ENCODE data around the gene ACTR1A. TPM values are rescaled to one million over a fixed set of nuclear protein-coding genes. Genes with fewer than 3 reads are reported as not detected.

ACTR1A gene
- 47.3 TPM for polyA plus RNA-seq (2013, experiment 1 of 2)
- polyA plus RNA-seq (2013, experiment 2 of 2): 49.0 TPM

DNA sequence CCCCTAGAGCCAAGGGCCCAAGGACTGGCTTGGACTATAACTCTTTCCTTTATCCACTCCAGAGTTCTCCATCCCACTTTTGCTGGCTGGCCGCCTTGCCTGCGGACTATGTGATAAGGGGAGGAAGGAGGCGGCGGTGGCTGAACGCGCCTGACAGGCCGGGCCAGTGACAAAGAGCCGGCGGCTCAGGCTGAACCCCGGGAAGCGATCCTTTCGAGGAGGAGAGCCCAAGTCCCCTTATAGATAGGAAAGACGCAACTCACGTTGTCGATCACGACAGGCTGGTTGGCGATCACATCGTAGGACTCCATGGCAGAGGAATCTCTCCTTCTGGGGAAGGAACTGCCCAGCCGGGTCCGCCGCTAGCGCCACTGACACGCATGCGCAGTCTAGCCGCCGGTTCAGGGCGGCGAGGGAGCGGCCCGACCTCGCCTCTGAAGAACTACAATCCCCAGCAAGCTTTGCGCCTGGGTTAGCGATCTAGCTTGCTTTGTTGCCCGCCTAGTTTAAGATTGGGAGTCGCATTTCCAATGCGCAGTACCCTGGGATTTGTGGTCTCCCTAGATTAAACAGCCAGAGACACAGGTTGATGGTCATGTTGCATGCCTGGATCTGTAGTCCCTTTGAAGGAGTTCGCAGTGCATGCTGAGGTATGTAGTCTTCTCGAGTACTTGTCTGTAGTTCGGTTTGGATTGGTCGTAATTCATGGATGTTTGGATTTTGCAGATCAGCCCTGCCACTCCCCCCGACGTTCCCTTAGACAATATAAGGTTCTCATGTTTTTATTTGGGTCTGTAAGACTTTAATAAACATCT is at the start of gene ACTR1A:
Gene ACTR1A, minus strand, starts transcription at position 376 of the 815 bp plus-strand sequence. Its CDS starts 65 bp downstream, at position 311.
- Histone ChIP-seq H3K36me3 (ENCODE audit: control insufficient read depth, insufficient read depth, low read length) (no peaks in the 10 kb centered on the region), H2BK5ac (ENCODE audit: low read length) (peak within 1 kb of the TSS; percentile 48), H3K9ac (ENCODE audit: low read length) (peak within 1 kb of the TSS; percentile 93), H4K5ac (ENCODE audit: low read length) (no peak within 1 kb of the TSS), H2AK5ac (ENCODE audit: low read length) (no peak within 1 kb of the TSS), H3K23ac (ENCODE audit: low read length) (no peak within 1 kb of the TSS), H4K8ac (ENCODE audit: low read depth, low read length) (no peak within 1 kb of the TSS), H3K4me2 (ENCODE audit: low read length) (peak within 1 kb of the TSS; percentile 43), H3K79me1 (ENCODE audit: low read length) (peaks cover 20% of the 10 kb centered on the region), H2BK15ac (replicated peaks; ENCODE audit: low read depth) (no peak within 1 kb of the TSS), H3K27me3 (ENCODE audit: insufficient read depth, low read length, poor library complexity) (no peaks in the 10 kb centered on the region), H2BK120ac (ENCODE audit: low read depth, low read length) (no peak within 1 kb of the TSS), H3K27ac (ENCODE audit: low read depth, low read length) (no peak within 1 kb of the TSS), H3K4ac (ENCODE audit: low read depth, low read length) (no peak within 1 kb of the TSS), H3K18ac (ENCODE audit: low read length) (no peak within 1 kb of the TSS), H3K4me1 (ENCODE audit: control insufficient read depth, low read depth, low read length) (peaks cover 4% of the 10 kb centered on the region), H3K4me3 (ENCODE audit: low read length) (peak within 1 kb of the TSS; percentile 83), H3K56ac (ENCODE audit: low read length) (peak within 1 kb of the TSS; percentile 95), H3K79me2 (ENCODE audit: control insufficient read depth, insufficient read depth, low read length) (peaks cover 36% of the 10 kb centered on the region)
- peak; percentile 100 for DNase-seq
- WGBS (ENCODE audit: extremely low coverage, insufficient coverage, low lambda C conversion rate): no CpG with 5 or more reads among the region's 42 CpGs

DNA sequence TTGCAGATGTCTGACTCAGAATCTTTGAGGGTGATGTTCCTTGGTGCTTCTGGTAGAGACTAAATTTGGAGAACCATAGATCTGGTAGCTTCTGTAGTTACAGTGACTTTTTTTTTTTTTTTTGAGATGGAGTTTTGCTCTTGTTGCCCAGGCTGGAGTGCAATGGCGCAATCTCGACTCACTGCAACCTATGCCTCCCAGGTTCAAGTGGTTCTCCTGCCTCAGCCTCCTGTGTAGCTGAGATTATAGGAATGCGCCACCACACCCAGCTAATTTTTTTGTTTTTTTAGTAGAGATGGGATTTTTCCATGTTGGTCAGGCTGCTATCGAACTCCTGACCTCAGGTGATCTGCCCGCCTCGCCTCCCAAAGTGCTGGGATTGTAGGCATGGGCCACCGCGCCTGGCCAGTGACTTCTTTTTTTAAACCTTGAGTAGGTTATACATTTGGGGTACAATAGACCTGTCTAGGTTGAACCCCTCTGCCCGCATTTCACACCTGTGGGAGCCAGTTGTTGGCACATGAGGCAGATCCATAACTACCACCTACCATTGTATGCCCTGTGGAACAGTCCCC is 48.2 kb upstream of the ACTR1A start:
- no peaks in the 10 kb centered on the region for H3K79me2 ChIP-seq (ENCODE audit: control insufficient read depth, insufficient read depth, low read length)
- no peak overlapping the region for H2BK120ac ChIP-seq (ENCODE audit: low read depth, low read length)
- H3K9ac ChIP-seq (ENCODE audit: low read length): no peak overlapping the region
- DNase-seq: no peak
- H3K27ac ChIP-seq (ENCODE audit: low read depth, low read length): no peak overlapping the region
- H3K36me3 ChIP-seq (ENCODE audit: control insufficient read depth, insufficient read depth, low read length): no peaks in the 10 kb centered on the region
- no peak overlapping the region for H3K23ac ChIP-seq (ENCODE audit: low read length)
- no CpG with 5 or more reads among the region's 9 CpGs for WGBS (ENCODE audit: extremely low coverage, insufficient coverage, low lambda C conversion rate)
- no peaks in the 10 kb centered on the region for H3K79me1 ChIP-seq (ENCODE audit: low read length)
- no peak overlapping the region for H4K5ac ChIP-seq (ENCODE audit: low read length)
- H4K8ac ChIP-seq (ENCODE audit: low read depth, low read length): no peak overlapping the region
- no peak overlapping the region for H2AK5ac ChIP-seq (ENCODE audit: low read length)
- no peak overlapping the region for H3K4me3 ChIP-seq (ENCODE audit: low read length)
- no peak overlapping the region for H3K4ac ChIP-seq (ENCODE audit: low read depth, low read length)
- no peak overlapping the region for H3K4me2 ChIP-seq (ENCODE audit: low read length)
- H2BK5ac ChIP-seq (ENCODE audit: low read length): no peak overlapping the region
- H3K27me3 ChIP-seq (ENCODE audit: insufficient read depth, low read length, poor library complexity): no peaks in the 10 kb centered on the region
- H3K4me1 ChIP-seq (ENCODE audit: control insufficient read depth, low read depth, low read length): no peaks in the 10 kb centered on the region
- no peak overlapping the region for H2BK15ac ChIP-seq (replicated peaks; ENCODE audit: low read depth)
- H3K56ac ChIP-seq (ENCODE audit: low read length): no peak overlapping the region
- H3K18ac ChIP-seq (ENCODE audit: low read length): no peak overlapping the region

DNA sequence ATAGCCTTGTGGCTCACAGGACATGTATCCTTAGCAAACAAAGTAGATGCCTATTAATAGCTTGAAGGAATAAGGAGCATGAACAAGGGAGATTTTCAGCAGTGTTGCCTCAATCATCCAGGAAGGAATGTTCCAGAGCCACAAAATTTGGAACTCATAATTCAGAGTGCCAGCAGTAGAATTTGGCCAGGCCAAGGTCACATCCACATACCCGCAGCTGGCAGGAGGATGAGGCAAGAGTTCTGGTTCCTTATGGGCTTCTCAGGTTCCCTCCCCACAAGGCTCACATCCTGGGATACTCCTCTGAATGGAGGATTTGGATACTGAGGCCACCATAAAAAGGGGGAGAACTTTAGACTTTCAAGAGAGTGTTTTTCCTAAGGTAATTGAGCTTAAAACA is 47.0 kb upstream of the ACTR1A start:
- H2BK120ac ChIP-seq (ENCODE audit: low read depth, low read length): no peak overlapping the region
- H3K27me3 ChIP-seq (ENCODE audit: insufficient read depth, low read length, poor library complexity): no peaks in the 10 kb centered on the region
- no peak overlapping the region for H2BK15ac ChIP-seq (replicated peaks; ENCODE audit: low read depth)
- H3K18ac ChIP-seq (ENCODE audit: low read length): no peak overlapping the region
- no peaks in the 10 kb centered on the region for H3K79me2 ChIP-seq (ENCODE audit: control insufficient read depth, insufficient read depth, low read length)
- no peak overlapping the region for H2BK5ac ChIP-seq (ENCODE audit: low read length)
- no peak overlapping the region for H3K9ac ChIP-seq (ENCODE audit: low read length)
- no peaks in the 10 kb centered on the region for H3K4me1 ChIP-seq (ENCODE audit: control insufficient read depth, low read depth, low read length)
- H3K4me2 ChIP-seq (ENCODE audit: low read length): no peak overlapping the region
- H4K5ac ChIP-seq (ENCODE audit: low read length): no peak overlapping the region
- no peak overlapping the region for H4K8ac ChIP-seq (ENCODE audit: low read depth, low read length)
- no peak overlapping the region for H3K27ac ChIP-seq (ENCODE audit: low read depth, low read length)
- H3K23ac ChIP-seq (ENCODE audit: low read length): no peak overlapping the region
- DNase-seq: no peak
- no peak overlapping the region for H3K56ac ChIP-seq (ENCODE audit: low read length)
- no peaks in the 10 kb centered on the region for H3K36me3 ChIP-seq (ENCODE audit: control insufficient read depth, insufficient read depth, low read length)
- no peak overlapping the region for H3K4me3 ChIP-seq (ENCODE audit: low read length)
- no peaks in the 10 kb centered on the region for H3K79me1 ChIP-seq (ENCODE audit: low read length)
- H2AK5ac ChIP-seq (ENCODE audit: low read length): no peak overlapping the region
- WGBS (ENCODE audit: extremely low coverage, insufficient coverage, low lambda C conversion rate): no CpG with 5 or more reads among the region's 1 CpG
- H3K4ac ChIP-seq (ENCODE audit: low read depth, low read length): no peak overlapping the region

GRCh38 chr10:102546606-102547320 is 44.3 kb upstream of the ACTR1A start:
- no peaks in the 10 kb centered on the region for H3K79me1 ChIP-seq (ENCODE audit: low read length)

DNA sequence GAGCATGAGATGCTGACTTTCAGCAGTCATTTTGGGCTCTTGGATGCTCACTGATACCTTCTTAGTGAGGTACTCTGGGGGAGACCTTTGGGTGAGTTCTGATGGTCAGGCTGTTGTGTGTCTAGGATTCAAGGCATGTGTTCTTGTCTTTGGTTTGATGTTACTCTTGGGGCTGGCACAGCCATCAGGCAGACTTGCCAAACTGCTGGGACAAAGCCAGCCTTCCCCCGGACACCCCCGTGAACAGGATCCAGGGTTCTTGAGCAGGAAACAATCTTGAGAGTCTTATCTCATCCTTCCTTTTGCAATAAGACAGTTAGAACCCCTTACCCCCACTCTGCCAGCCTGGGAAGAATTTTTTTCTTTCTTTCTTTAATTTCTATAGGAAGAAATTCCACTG is 43.5 kb upstream of the ACTR1A start:
- H3K9ac ChIP-seq (ENCODE audit: low read length): no peak overlapping the region
- no peak overlapping the region for H2BK15ac ChIP-seq (replicated peaks; ENCODE audit: low read depth)
- no peak overlapping the region for H2BK120ac ChIP-seq (ENCODE audit: low read depth, low read length)
- no peak overlapping the region for H4K5ac ChIP-seq (ENCODE audit: low read length)
- H3K23ac ChIP-seq (ENCODE audit: low read length): no peak overlapping the region
- no peaks in the 10 kb centered on the region for H3K79me2 ChIP-seq (ENCODE audit: control insufficient read depth, insufficient read depth, low read length)
- no peaks in the 10 kb centered on the region for H3K79me1 ChIP-seq (ENCODE audit: low read length)
- H3K27ac ChIP-seq (ENCODE audit: low read depth, low read length): no peak overlapping the region
- no peak overlapping the region for H3K18ac ChIP-seq (ENCODE audit: low read length)
- no peak overlapping the region for H2BK5ac ChIP-seq (ENCODE audit: low read length)
- WGBS (ENCODE audit: extremely low coverage, insufficient coverage, low lambda C conversion rate): no CpG with 5 or more reads among the region's 2 CpGs
- H2AK5ac ChIP-seq (ENCODE audit: low read length): no peak overlapping the region
- H4K8ac ChIP-seq (ENCODE audit: low read depth, low read length): no peak overlapping the region
- no peak for DNase-seq
- no peak overlapping the region for H3K56ac ChIP-seq (ENCODE audit: low read length)
- H3K4me1 ChIP-seq (ENCODE audit: control insufficient read depth, low read depth, low read length): no peaks in the 10 kb centered on the region
- H3K4me3 ChIP-seq (ENCODE audit: low read length): no peak overlapping the region
- no peak overlapping the region for H3K4me2 ChIP-seq (ENCODE audit: low read length)
- no peak overlapping the region for H3K4ac ChIP-seq (ENCODE audit: low read depth, low read length)
- H3K36me3 ChIP-seq (ENCODE audit: control insufficient read depth, insufficient read depth, low read length): no peaks in the 10 kb centered on the region
- no peaks in the 10 kb centered on the region for H3K27me3 ChIP-seq (ENCODE audit: insufficient read depth, low read length, poor library complexity)

More at GRCh38 chr10:102546606-102547320, 44.3 kb upstream of the ACTR1A start:
- Histone ChIP-seq H4K5ac (ENCODE audit: low read length) (no peak overlapping the region), H3K27me3 (ENCODE audit: insufficient read depth, low read length, poor library complexity) (no peaks in the 10 kb centered on the region), H3K27ac (ENCODE audit: low read depth, low read length) (no peak overlapping the region), H4K8ac (ENCODE audit: low read depth, low read length) (no peak overlapping the region), H3K4me1 (ENCODE audit: control insufficient read depth, low read depth, low read length) (no peaks in the 10 kb centered on the region), H2AK5ac (ENCODE audit: low read length) (no peak overlapping the region), H3K9ac (ENCODE audit: low read length) (no peak overlapping the region), H3K56ac (ENCODE audit: low read length) (no peak overlapping the region), H3K4me2 (ENCODE audit: low read length) (no peak overlapping the region), H3K4me3 (ENCODE audit: low read length) (no peak overlapping the region), H2BK120ac (ENCODE audit: low read depth, low read length) (no peak overlapping the region), H2BK5ac (ENCODE audit: low read length) (no peak overlapping the region), H3K23ac (ENCODE audit: low read length) (no peak overlapping the region), H3K36me3 (ENCODE audit: control insufficient read depth, insufficient read depth, low read length) (no peaks in the 10 kb centered on the region), H3K18ac (ENCODE audit: low read length) (no peak overlapping the region), H2BK15ac (replicated peaks; ENCODE audit: low read depth) (no peak overlapping the region), H3K4ac (ENCODE audit: low read depth, low read length) (no peak overlapping the region), H3K79me2 (ENCODE audit: control insufficient read depth, insufficient read depth, low read length) (no peaks in the 10 kb centered on the region)
- DNase-seq: no peak
- WGBS (ENCODE audit: extremely low coverage, insufficient coverage, low lambda C conversion rate): no CpG with 5 or more reads among the region's 12 CpGs
